Measurements from ENCODE around the gene BBS4.

BBS4 gene

GRCh38 chr15:72766780-72767179, 80.8 kb downstream of the BBS4 start:
- no peak for DNase-seq

- no peak for DNase-seq
These were observed 84.8 kb downstream of the BBS4 start for GRCh38 chr15:72770673-72771328.

- no peak for DNase-seq
These were observed 85.3 kb downstream of the BBS4 start for GRCh38 chr15:72771329-72771725.

GRCh38 chr15:72774696-72775383, 88.8 kb downstream of the BBS4 start:
- no peak for DNase-seq

GRCh38 chr15:72778796-72779195, 92.8 kb downstream of the BBS4 start:
- no peak for DNase-seq

GRCh38 chr15:72781631-72782030, 95.6 kb downstream of the BBS4 start:
- no peak for DNase-seq

- DNase-seq, result no peak
These were observed 96.4 kb downstream of the BBS4 start for GRCh38 chr15:72782274-72783003.

- DNase-seq, result peak in 1 of 2 experiments; percentile 23
These were observed 97.1 kb downstream of the BBS4 start for GRCh38 chr15:72783004-72783639.

GRCh38 chr15:72783640-72784455, 97.8 kb downstream of the BBS4 start, which contains the start of gene ADPGK:
Gene ADPGK (minus strand): TSS chr15:72783758. CDS start chr15:72783691, 67 bp downstream.
- peak; percentile 88 for DNase-seq

- DNase-seq, result peak in 1 of 2 experiments; percentile 27
These were observed 98.5 kb downstream of the BBS4 start for GRCh38 chr15:72784456-72784876.

GRCh38 chr15:72785432-72785831, 99.4 kb downstream of the BBS4 start:
- DNase-seq, result peak; percentile 18 to 38

GRCh38 chr15:72785841-72786240, 99.8 kb downstream of the BBS4 start:
- no peak for DNase-seq

GRCh38 chr15:72786242-72786641, 100.2 kb downstream of the BBS4 start:
- DNase-seq, result no peak

GRCh38 chr15:72786676-72787345, 100.8 kb downstream of the BBS4 start:
- DNase-seq, result no peak

GRCh38 chr15:72787526-72787925, 101.5 kb downstream of the BBS4 start:
- no peak for DNase-seq

Data from activated CD4-positive, alpha-beta T cell treated with anti-CD3 and anti-CD28 coated beads, Interleukin-2, amount 50 U/mL, for 4 hours (primary cell).